HepG2 (cell line): ENCODE results near the gene NT5DC1. TPM values are rescaled to one million over a fixed set of nuclear protein-coding genes. Genes with fewer than 3 reads are reported as not detected.

Experiments
- ATAC-seq: fragments of 200-7000 bp; cut with Tn5 transposase; 3 replicates; pipeline ENCODE4 v1.9.1; 2020; ENCODE audit warnings: mild to moderate bottlenecking, moderate library complexity
- BruUV-seq: library from RNA; stranded (reverse); fragments of 400-500 nt; replicated peaks from 2 replicates; lab custom pipeline; 2021; lab: Mats Ljungman, UMichigan
- CTCF ChIA-PET: fragments of 300-600 bp; formaldehyde crosslinking; extraction: SDS; loops from one replicate; lab custom pipeline; 2021; ENCODE audit warnings: low total read pairs, inconsistent platforms, low intra/inter-chr PET ratio; lab: Yijun Ruan, JAX
- POLR2A ChIA-PET: fragments of 350-600 bp; sonication (Branson Sonifier 250); formaldehyde crosslinking; loops from one replicate; lab custom pipeline; 2020; ENCODE audit warnings: antibody characterized with exemption, inconsistent platforms; lab: Yijun Ruan, JAX
- DNase-seq: peaks from one replicate; pipeline ENCODE4 v3.0.0-alpha.2; 2015; ENCODE audit warnings: low spot score
- FAIRE-seq: peaks from 3 replicates; lab custom pipeline; 2011; peaks lifted over from hg19 to GRCh38; lab: Jason Lieb, UNC
- H2AFZ ChIP-seq: one replicate; pipeline ENCODE4 v1.6.1; 2011; ENCODE audit warnings: low read length, inconsistent platforms
- H3K27ac ChIP-seq: fragments of 300-600 bp; 3 replicates; pipeline ENCODE4 v1.8.0; 2011; ENCODE audit warnings: mixed run types, mild to moderate bottlenecking, mixed read lengths, low read length, inconsistent platforms; ENCODE audit not compliant: insufficient read depth; ENCODE audit errors: extremely low read length
- H3K27me3 ChIP-seq, 2 experiments: fragments of 200-600 bp in 1 of 2; 2 replicates in 1 of 2; 3 replicates in 1 of 2; pipeline versions ENCODE4 v1.6.0 to v1.8.0; 2011; ENCODE audit warnings: low read length in 2 of 2, mild to moderate bottlenecking in 2 of 2, moderate library complexity in 2 of 2, inconsistent platforms in 1 of 2; ENCODE audit not compliant: insufficient read depth in 2 of 2, control insufficient read depth in 1 of 2
- H3K36me3 ChIP-seq, 2 experiments: fragments of 200-600 bp in 1 of 2; replicated peaks in 1 of 2; 2 replicates in 1 of 2; 3 replicates in 1 of 2; pipeline versions ENCODE4 v1.5.1 to v1.8.0; 2011; ENCODE audit warnings: low read length in 2 of 2, inconsistent platforms in 1 of 2; ENCODE audit not compliant: insufficient read depth in 2 of 2, control insufficient read depth in 1 of 2
- H3K4me1 ChIP-seq: 2 replicates; pipeline ENCODE4 v1.5.1; 2012; ENCODE audit warnings: low read length, inconsistent platforms; ENCODE audit not compliant: insufficient read depth
- H3K4me2 ChIP-seq: 2 replicates; pipeline ENCODE4 v1.6.0; 2011; ENCODE audit warnings: low read depth, low read length, inconsistent platforms
- H3K4me3 ChIP-seq, 3 experiments: fragments of 200-600 bp in 1 of 3; sonication (generic), shearing (Covaris generic) in 1 of 3; replicated peaks in 1 of 3; 2 replicates each; pipeline ENCODE4 v1.5.1; 2011 to 2016; ENCODE audit warnings: low read length in 3 of 3, inconsistent platforms in 2 of 3, low read depth in 2 of 3, mild to moderate bottlenecking in 2 of 3, control low read depth in 1 of 3, mixed read lengths in 1 of 3; ENCODE audit not compliant: insufficient read depth in 1 of 3
- H3K79me2 ChIP-seq: one replicate; pipeline ENCODE4 v1.6.1; 2011; ENCODE audit warnings: low read length, inconsistent platforms; ENCODE audit not compliant: insufficient read depth
- H3K9ac ChIP-seq: 2 replicates; pipeline ENCODE4 v1.6.0; 2011; ENCODE audit warnings: mild to moderate bottlenecking, low read depth, low read length, inconsistent platforms; ENCODE audit not compliant: insufficient read depth
- H3K9me3 ChIP-seq: 2 replicates; pipeline ENCODE4 v1.5.1; 2012; ENCODE audit warnings: mild to moderate bottlenecking, low read length
- H4K20me1 ChIP-seq: 2 replicates; pipeline ENCODE4 v1.6.0; 2011; ENCODE audit warnings: inconsistent platforms, mild to moderate bottlenecking, low read length, moderate library complexity; ENCODE audit not compliant: insufficient read depth
- ARHGAP35 ChIP-seq: sonication (generic); formaldehyde crosslinking; IDR thresholded peaks from 2 replicates; pipeline ENCODE4 v1.9.0; 2022; ENCODE audit warnings: mild to moderate bottlenecking, inconsistent platforms, moderate library complexity, missing genetic modification reagents, borderline replicate concordance
- CREBL2 ChIP-seq: sonication (generic); formaldehyde crosslinking; IDR thresholded peaks from 2 replicates; pipeline ENCODE4 v1.8.1; 2023; ENCODE audit warnings: missing genetic modification reagents, mild to moderate bottlenecking, borderline replicate concordance
- ELF3 ChIP-seq: IDR thresholded peaks from 2 replicates; pipeline ENCODE4 v1.6.1; 2016; ENCODE audit warnings: missing genetic modification reagents, missing compliant biosample characterization
- HCFC1 ChIP-seq: fragments of 150-350 bp; IDR thresholded peaks from 2 replicates; pipeline ENCODE4 v1.6.1; 2014; ENCODE audit warnings: low read depth, low read length
- KAT2B ChIP-seq: fragments of 150-350 bp; IDR thresholded peaks from 2 replicates; pipeline ENCODE4 v1.6.1; 2014; ENCODE audit warnings: low read depth, low read length, borderline replicate concordance
- KDM1A ChIP-seq: IDR thresholded peaks from 2 replicates; pipeline ENCODE4 v1.6.1; 2016; ENCODE audit warnings: missing compliant biosample characterization
- NFIB ChIP-seq: sonication (generic); formaldehyde crosslinking; IDR thresholded peaks from 2 replicates; pipeline ENCODE4 v1.9.0; 2021; ENCODE audit warnings: missing genetic modification reagents, mild to moderate bottlenecking, borderline replicate concordance
- PRDM4 ChIP-seq: sonication (generic); formaldehyde crosslinking; IDR thresholded peaks from 2 replicates; pipeline ENCODE4 v1.9.0; 2021; ENCODE audit warnings: missing genetic modification reagents, borderline replicate concordance
- RNF219 ChIP-seq: sonication (generic); formaldehyde crosslinking; IDR thresholded peaks from 2 replicates; pipeline ENCODE4 v1.5.0; 2020; ENCODE audit warnings: mild to moderate bottlenecking, missing genetic modification reagents
- RXRB ChIP-seq: IDR thresholded peaks from 2 replicates; pipeline ENCODE4 v1.6.1; 2016; ENCODE audit warnings: borderline replicate concordance, missing genetic modification reagents, missing compliant biosample characterization
- TMF1 ChIP-seq: sonication (generic); formaldehyde crosslinking; IDR thresholded peaks from 2 replicates; pipeline ENCODE4 v1.8.1; 2022; ENCODE audit warnings: low read depth, missing genetic modification reagents
- XRCC5 ChIP-seq: fragments of 200-400 bp; formaldehyde crosslinking; optimal IDR thresholded peaks from 2 replicates; pipeline ENCODE3; 2017; ENCODE audit warnings: mild to moderate bottlenecking, low read length
- ZBTB3 ChIP-seq: sonication (generic); formaldehyde crosslinking; IDR thresholded peaks from 2 replicates; pipeline ENCODE4 v1.4.0; 2020; ENCODE audit warnings: low read depth, mild to moderate bottlenecking, moderate library complexity, missing genetic modification reagents, borderline replicate concordance
- ZNF274 ChIP-seq: sonication (generic); formaldehyde crosslinking; IDR thresholded peaks from 2 replicates; pipeline ENCODE4 v1.5.1; 2020; ENCODE audit warnings: mild to moderate bottlenecking, missing genetic modification reagents
- ZNF737 ChIP-seq: sonication (generic); formaldehyde crosslinking; IDR thresholded peaks from 2 replicates; pipeline ENCODE4 v1.5.0; 2020; ENCODE audit warnings: missing genetic modification reagents, mild to moderate bottlenecking, borderline replicate concordance
- WGBS: methylation state at CpG from one replicate; pipeline ENCODE4 v1.1.6; 2017; ENCODE audit warnings: low lambda C conversion rate; 5-methylcytosine and 5-hydroxymethylcytosine counted together
- in situ Hi-C: cut with HindIII; loops from 2 replicates; pipeline ENCODE4 v1.10.0; 2017; ENCODE audit warnings: low pct_unique_long_range_greater_than_20kb; ENCODE audit not compliant: extremely low pct_ligation_motif_present
- intact Hi-C: fragments of 100-400 bp; cut with micrococcal nuclease; formaldehyde crosslinking; loops from one replicate; pipeline ENCODE4 v1.10.0; 2022; ENCODE audit not compliant: unreplicated experiment
- polyA plus RNA-seq, 8 experiments: library from polyadenylated mRNA; depleted of rRNA in 3 of 8; stranded (reverse) in 7 of 8; unstranded in 1 of 8; fragments of >200 nt; fragmentation: Illumina TruSeq in 4 of 8; extraction: Trizol in 4 of 8; gene quantifications; 2 replicates each; pipeline versions ENCODE4 v1.2.1 to v1.2.3, GENCODE V29; 2011 to 2016; ENCODE audit warnings: low read depth in 4 of 8, missing spikeins in 1 of 8, mixed read lengths in 1 of 8; ENCODE audit not compliant: insufficient read depth in 1 of 8
- total RNA-seq, 5 experiments: library from RNA; depleted of rRNA; stranded (reverse); fragments of >200 nt; fragmentation: Illumina TruSeq; extraction: Trizol; gene quantifications; 2 replicates each; pipeline ENCODE4 v1.2.3, GENCODE V29; 2016; ENCODE audit warnings: low read depth in 1 of 5

The NT5DC1 gene
- total and polyA plus RNA-seq, 2 of the 13 experiments (the other 11 are each of a cell fraction or from before 2014, with no cell fraction given) = 27.0 to 56.1 TPM

- ChIA-PET POLR2A (no interaction called here), CTCF (no interaction called here)
- in situ Hi-C loops = no loop called here
These were observed 107.6 kb downstream of the NT5DC1 start for GRCh38 chr6:116208056-116208785.

More at GRCh38 chr6:116208056-116208785, 107.6 kb downstream of the NT5DC1 start:
- Histone ChIP-seq H3K36me3 (no peaks in the 10 kb centered on the region), H4K20me1 (no peaks in the 10 kb centered on the region), H3K27ac (no peak overlapping the region), H2AFZ (no peak overlapping the region), H3K9me3 (no peaks in the 10 kb centered on the region), H3K4me1 (no peaks in the 10 kb centered on the region), H3K27me3 (no peaks in the 10 kb centered on the region), H3K4me3 (no peak overlapping the region), H3K4me2 (no peak overlapping the region), H3K9ac (no peak overlapping the region), H3K79me2 (no peaks in the 10 kb centered on the region)
- ATAC-seq (no peak), DNase-seq (no peak), FAIRE-seq (no peak)
- whole genome bisulfite sequencing = 80% methylated on average over 4 of the region's 4 CpGs
- no peak for TF ChIP-seq ZBTB3
- no peak for TF ChIP-seq ELF3
- no peak for TF ChIP-seq XRCC5
- no peak for TF ChIP-seq KDM1A (CRISPR knock-in tag)
- no peak for TF ChIP-seq ZNF274 (CRISPR knock-in tag)
- no peak for TF ChIP-seq ARHGAP35 (CRISPR knock-in tag)
- no peak for TF ChIP-seq RXRB (CRISPR knock-in tag)
- TF ChIP-seq HCFC1 = no peak
- TF ChIP-seq ZNF737 (CRISPR knock-in tag) = no peak
- TF ChIP-seq RNF219 (CRISPR knock-in tag) = no peak
- no peak for TF ChIP-seq NFIB (CRISPR knock-in tag)
- no peak for TF ChIP-seq TMF1 (CRISPR knock-in tag)
- no peak for TF ChIP-seq KAT2B
- TF ChIP-seq CREBL2 (CRISPR knock-in tag) = no peak
- TF ChIP-seq PRDM4 (CRISPR knock-in tag) = no peak
- no TSS peak for BruUV-seq
- intact Hi-C loops = no loop called here
